GM21717 (cell line): ENCODE data around the gene BRAT1.

ENCODE experiments used
- ATAC-seq: cut with Tn5 transposase; IDR thresholded peaks from one replicate; pipeline ENCODE4 v1.9.1; 2021; ENCODE audit warnings: mild to moderate bottlenecking, moderate library complexity; ENCODE audit not compliant: unreplicated experiment

The BRAT1 gene

DNA sequence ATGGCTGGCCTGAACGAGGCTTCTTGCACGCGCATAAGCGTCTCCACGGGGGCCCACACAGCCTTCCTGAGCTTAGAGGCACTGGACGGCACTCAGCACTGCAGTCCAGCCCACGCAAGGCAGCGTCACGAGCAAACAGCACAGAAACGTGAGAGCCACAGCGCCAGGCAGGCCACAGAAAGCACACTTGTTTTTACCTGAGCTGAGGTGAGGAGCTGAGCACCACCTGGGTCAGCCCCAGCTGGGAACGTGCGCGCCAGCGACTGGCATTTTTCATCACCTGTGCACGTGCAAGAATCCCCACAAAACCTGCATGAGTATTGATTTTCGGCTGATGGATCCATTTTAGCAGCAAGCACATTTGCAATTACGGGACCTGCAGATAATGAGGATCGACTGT, 30.1 kb upstream of the BRAT1 start:
- ATAC-seq: no peak

DNA sequence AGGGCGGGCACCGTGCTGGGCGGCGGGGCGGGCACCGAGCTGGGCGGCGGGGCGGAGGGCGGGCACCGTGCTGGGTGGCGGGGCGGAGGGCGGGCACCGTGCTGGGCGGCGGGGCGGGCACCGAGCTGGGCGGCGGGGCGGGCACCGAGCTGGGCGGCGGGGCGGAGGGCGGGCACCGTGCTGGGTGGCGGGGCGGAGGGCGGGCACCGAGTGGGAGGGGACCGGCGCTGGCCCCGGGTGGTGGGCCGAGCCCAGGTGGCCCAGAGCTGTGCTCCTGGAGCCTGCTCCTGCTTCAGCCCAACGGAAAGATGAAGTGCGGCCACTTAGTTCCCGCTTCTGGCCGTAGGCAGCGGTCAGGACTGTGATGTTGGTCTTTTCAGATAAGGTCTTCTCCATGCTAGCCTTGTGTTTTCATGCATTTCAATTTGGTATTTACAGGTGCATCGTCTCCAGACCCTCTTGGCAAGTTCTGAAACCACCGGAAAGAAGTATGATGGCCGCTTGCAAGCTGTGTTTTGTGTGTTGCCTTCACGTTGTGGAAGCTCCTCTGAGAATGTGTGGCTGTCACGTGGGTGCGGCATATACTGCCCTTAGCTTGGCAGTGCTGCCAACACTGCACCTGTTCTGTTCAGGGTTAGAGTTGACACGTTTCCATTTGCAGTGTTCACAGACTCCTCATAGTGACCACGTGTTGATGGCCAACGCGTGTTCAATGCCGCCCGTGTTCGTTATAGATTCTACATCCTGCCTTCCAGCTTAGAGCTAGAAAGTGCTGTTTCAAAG, 28.7 kb upstream of the BRAT1 start:
- no peak for ATAC-seq

DNA sequence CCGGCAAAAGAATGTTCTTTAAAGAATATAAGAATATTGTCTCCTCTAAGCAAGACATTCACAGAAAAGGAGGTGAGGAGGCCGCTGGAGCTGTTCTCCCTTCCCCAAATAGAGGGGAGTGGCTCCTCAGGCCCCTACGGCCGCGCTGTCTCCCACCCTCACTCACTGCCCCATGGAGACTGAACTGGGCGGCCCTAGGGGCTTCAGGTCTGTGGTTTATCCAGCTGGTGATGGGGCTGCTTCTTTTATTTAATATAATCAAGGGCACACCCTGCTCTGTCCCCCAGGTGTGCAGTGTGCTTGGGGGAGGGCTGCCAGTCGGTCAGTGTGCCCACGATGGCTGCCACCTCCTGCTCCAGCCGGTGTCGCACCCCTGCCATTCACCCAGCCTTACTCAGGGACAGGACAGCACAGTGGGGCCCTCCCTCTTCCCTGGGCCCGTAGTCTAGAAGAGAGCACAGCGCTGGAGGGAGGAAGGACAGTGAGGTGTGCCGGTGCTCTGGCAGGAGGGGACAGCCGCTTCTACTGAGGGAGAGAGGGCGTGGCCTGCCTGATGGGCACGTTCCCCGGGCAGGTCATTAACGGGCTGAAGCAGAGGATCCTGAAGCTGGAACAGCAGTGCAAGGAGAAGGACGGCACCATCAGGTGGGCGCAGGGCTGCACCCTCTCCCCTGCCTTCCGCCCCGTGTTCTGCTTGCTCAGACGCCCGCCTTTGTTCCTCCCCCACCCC, 26.8 kb upstream of the BRAT1 start:
- ATAC-seq: no peak

DNA sequence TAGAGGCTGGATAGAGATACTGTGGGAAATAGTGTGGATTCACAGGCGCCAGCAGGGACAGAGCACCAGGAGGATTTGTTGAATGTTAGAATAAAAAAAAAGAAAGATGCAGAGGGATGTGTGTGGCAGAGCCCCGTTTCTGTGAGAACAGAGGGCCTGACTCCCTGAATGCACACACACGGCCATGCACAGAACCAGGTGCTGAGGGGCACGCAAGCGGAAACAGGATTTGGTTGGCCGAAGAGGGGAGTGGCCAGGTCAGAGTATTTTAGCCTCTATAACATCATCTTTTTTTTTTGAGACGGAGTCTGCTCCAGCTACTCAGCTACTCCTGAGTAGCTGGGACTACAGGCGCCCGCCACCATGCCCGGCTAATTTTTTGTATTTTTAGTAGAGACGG, 25.3 kb upstream of the BRAT1 start:
- ATAC-seq: no peak

DNA sequence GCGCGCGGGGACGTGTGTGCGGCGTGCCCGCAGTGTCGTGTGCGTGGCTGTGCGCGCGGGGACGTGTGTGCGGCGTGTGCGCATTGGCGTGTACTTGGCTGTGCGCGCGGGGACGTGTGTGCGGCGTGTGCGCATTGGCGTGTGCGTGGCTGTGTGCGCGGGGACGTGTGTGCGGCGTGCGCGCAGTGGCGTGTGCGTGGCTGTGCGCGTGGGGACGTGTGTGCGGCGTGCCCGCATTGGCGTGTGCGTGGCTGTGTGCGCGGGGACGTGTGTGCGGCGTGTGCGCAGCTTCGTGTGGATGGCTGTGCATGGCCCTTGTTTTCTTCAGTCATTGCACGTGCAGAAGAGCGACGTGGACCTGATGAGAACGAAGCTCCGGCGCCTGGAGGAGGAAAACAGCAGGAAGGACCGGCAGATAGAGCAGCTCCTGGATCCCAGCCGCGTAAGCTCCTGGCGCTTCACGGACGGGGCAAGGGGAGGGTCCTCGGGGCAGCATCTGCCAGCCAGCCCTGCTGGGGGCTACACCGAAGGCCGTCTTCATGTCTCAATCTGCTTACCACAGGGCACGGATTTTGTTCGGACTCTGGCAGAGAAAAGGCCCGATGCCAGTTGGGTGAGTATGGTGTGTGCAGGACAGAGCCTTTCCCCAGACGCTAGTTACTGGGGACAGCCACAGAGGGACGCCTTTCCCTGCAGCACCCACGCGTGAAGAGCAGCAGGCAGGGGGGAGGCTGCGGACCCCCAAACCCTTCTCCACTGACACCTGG, 22.8 kb upstream of the BRAT1 start:
- ATAC-seq: no peak

DNA sequence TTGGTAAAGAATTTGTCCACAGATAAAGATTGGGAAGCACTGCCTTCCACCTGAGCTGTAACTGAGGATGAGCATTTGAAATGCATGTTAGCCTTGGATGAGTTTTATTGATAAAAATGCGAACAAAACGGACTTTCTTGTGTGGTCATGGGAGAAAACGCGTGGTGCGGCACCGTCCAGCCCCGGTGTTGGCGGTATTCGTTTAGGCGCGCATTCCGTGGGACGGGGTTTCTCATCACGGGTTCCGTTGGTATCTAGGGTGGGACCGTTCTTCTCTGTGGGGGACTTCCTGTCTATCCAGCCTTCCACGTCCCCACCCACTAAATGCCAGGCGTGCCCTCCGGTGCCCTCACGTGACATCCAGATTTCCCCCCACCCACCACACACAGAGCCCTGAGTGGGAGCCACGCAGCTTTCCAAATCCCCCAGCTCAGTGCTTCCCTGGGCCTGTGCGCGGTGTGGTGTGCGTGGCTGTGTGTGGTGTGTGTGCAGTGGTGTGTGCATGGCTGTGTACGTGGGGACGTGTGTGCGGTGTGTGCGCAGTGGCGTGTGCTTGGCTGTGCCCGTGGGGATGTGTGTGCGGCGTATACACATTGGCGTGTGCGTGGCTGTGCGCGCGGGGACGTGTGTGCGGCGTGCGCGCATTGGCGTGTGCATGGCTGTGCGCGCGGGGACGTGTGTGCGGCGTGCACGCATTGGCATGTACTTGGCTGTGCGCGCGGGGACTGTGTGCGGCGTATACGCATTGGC, 21.6 kb upstream of the BRAT1 start:
- ATAC-seq: no peak

DNA sequence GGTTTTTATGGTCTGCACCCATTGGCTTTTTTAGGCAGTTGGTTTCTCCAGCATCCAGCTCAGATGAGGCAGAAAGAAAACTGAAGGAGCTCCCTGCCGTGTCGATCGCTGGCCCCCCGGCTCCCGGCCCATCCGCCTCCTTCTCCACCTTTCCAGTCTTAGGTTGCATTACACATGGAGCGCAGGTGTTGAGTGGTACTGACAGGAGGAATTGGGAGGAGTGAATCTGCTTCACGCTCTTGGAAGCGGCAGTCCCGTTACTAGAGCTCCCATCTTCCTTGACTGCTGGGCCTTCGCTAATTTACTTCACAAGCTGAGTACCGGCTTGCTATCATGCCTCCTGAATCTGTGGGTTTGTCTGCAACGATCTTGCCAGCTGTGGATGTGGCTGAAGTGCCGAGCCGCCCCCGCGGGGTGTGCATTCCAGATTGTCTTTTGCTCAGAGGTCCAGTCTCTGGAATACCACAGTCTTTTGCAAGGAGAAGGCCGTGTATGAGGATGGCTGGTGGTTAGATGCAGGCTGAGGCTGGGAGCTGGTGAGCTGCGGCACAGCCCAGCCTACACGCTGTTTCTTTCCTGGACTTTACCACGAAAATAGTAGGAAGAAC, 20.5 kb upstream of the BRAT1 start:
- no peak for ATAC-seq

DNA sequence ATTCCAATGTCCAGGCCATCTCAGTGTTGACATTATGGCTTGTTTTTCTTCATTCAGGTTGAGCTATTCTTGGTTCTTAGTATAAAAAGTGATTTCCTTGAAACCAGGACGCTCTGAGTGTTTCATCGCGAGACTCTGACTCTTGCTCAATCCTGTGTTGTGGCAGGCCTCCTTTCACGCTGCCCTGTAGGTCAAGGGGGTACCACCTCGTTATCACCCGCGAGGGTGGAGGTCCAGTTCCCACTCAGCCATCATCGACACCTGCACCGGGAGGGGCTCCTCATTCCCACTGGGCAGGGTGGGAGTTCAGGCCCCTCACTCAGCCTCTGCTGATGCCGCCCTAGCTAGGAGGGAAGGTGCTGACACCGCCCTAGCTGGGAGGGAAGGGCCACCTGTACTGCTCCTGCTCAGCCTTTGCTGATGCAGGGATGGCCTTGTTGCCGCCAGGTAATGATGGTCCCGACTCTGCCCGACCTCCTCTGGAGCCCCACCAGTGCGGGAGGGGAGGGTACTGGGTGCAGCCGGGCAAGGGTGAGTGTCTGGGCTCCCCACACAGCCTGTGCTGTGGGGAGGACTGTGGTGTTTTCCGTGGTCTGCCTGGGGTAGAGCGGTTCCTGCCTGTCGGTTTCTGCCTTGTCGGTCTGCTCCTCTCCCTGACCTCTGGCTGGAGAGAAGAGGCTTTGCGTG, 19.9 kb upstream of the BRAT1 start:
- ATAC-seq: no peak

DNA sequence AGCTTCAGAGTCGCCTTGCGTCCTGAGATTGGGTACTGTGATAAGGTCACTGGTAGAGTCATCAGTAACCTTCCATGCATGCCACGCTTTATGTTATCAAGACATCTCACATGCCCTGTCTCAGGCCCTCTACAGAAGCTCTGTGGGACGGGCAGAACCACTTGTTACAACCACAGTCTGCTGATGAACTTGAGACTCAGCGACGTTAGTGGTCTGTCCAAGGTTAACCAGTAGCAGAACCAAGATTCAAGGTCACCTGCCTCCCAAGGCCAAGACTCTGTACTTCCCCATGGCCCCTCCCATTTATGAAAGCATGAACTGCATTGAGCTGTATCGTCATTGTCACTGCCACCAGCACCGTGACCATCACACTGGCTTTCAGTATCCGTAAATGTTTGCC, 18.4 kb upstream of the BRAT1 start:
- no peak for ATAC-seq

DNA sequence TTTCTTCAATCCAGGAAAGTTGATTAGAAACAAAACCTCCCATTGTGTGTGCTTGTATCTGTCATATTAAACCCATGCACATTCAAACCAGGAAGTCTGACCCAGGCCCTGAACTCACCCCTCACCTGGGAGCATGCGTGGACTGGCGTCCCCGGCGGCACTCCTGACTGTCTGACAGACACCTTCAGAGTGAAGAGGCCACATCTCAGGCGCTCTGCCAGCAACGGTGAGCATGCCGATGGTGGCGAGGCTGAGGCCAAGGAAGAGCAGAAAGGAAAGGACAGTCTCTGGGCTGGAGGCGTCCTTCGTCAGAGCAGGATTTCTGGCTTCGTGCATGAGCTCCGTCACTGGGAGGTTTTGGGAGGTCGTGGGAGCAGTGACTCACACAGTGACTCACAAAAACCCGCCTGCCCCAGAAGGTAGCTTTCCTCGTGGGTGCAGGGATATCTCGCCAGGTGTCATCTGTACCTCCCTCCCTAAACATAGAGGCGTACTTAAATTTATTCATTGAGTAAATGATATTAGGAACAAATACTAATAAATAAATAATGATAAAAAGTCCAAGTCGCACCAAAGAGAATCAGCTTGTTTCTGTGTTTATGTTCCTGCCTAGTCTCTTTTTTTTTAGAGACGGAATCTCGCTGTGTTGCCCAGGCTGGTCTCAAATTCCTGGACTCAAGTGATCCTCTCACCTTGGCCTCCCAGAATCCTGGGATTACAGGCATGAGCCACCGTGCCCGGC, 16.9 kb upstream of the BRAT1 start:
- no peak for ATAC-seq

DNA sequence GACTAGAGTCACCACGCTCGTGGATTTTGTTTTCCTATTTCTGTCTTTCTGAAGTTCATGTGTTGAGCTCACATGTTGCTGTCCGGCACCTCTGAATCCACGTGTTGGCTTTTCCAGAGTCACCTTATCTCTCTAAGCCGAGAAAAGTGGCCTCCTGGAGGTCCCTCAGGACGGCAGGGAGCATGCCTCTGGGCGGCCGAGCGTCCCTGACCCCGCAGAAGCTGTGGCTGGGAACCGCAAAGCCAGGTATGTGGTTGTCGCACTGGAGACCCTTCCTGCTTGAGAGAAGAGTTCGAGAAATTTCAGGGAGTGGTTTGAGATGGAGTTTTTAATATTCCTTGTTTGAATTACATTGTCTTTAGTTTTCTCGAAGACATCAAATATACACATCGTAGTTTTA, 16.1 kb upstream of the BRAT1 start:
- no peak for ATAC-seq

DNA sequence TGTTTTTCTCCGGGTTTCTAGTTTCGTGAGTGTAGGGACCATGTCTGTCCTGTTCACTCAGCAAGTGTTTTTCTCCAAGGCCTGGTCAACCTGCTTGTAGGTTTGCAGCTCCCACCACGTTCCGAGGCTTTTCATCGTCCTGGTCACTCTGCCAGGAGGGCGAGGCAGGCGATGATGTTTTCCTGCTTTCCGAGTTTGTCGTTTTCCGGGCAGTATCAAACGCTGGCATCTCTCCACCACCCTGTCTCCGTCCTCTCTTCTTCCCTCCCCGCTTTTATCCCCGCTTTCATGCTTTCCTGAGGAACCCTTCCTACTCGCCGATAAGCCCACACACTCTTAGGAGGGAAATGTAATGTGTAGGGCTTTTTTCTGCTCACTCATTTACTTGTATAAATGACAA, 14.7 kb upstream of the BRAT1 start:
- no peak for ATAC-seq

DNA sequence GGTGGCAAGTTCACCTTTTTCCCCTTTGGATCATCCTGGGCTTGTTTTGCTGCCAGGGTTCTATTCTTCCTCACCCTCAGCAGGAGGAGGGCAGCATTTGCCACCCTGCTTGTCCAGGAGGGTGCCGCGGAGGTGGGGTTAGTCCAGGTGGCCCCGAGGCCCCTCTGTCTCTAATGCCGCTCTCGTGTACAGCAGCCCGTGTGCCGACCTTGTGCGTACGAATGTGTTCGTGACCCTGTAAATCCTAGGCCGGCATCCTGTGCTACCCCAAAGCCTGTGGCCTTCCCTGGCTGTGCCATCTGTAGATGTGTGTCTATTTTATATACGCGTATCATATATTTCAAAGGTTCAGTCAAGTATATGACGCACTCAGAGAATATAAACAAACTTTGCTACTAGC, 14.1 kb upstream of the BRAT1 start:
- ATAC-seq: no peak

DNA sequence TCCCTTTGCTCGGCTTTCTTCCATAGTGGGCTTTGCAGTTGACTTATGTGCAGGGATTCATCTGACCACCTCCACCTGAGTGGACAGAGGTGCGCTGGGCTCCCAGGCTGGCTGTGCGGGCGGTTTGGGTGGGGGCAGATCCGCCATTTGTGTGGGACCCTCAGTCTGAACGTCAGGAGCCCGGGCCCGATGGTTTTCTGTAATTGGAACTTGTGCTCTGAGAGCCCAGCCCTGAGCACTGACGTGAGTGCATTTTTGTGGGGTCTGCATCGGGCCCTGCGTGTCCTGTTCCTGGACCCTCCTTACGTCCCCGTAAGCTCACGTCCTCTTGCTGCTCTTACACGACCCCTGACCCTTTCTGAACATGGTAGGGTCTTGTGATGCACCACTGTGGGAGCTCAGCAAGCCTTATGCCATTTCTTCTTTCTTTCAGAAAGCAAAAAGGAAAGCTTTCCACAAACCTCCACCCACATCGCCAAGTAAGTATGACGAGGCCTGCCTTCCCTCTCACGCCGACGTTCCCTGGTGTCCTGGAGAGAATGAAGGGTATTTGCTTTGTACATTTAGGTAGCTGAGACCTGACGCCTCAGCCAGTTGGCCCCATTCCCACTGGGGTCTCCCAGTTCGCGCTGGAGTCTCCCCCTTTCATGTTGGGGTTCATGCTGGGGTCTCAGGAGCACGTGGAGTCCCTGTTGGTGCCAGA, 13.3 kb upstream of the BRAT1 start:
- ATAC-seq: no peak

DNA sequence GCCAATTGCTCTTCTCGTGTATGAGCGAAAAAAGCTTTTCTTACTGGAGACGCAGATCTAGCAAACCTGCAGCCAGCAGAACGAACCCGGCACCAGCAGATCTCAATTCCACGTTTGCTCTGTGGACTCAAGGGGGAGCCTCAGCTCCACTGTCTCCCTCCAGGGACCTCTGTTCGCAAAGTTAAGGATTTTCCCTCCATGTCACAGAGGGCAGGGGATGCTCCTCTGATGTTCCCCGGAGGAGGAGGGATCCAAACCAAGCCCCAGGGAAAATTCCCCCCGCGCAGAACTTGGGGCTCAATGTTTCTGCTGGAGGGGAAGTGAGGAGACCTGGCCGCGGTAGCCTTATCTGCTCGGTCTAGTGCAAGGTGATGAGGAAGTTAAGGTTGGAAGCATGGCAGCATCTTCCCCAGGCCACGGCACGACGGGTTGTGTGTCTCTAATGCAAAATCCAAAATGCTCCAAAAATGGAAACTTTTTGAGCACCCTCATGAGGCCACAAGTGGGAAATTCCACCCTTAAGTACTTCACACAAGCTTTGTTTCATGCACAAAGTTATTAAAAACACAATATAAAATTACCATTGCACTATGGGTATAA, 12.5 kb upstream of the BRAT1 start:
- ATAC-seq: no peak

DNA sequence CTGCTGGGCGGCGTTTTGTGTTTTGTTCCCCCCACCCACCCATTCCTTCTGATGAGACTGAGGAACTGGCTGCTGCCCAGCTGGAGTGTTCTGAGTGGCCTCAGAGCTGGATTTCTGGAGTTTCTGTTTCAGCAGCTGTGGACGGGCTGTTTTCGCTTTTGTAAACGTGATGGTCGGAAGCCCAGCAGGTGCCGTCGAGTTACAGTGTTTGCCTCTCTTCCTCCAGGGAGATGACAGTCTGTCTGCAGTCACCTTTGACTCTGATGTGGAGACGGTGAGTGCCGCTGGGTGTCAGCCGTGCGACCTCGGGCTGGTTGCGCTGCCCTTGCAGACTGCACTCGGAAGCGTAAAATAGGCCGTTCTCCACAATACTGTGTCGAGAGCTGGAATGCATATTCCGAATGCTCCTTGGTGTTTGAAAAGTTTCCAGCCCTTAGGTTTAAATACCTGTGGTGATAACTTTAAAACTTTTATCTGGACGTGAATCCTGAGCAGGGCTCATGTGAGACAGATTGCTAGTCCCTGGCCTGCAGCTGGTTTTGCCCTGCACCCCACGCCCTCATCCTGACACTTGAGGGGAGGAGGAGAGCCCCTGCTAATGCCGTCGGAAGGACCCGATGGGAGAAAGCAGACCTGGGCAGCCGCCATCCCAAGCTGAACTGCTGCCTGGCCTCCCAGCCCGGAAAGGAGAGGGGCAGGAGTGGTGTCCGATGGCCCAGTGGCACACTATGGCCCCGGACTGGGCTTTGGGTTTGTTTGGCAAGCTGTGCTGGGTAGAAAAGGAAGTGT, 11.8 kb upstream of the BRAT1 start:
- peak; percentile 63 for ATAC-seq

DNA sequence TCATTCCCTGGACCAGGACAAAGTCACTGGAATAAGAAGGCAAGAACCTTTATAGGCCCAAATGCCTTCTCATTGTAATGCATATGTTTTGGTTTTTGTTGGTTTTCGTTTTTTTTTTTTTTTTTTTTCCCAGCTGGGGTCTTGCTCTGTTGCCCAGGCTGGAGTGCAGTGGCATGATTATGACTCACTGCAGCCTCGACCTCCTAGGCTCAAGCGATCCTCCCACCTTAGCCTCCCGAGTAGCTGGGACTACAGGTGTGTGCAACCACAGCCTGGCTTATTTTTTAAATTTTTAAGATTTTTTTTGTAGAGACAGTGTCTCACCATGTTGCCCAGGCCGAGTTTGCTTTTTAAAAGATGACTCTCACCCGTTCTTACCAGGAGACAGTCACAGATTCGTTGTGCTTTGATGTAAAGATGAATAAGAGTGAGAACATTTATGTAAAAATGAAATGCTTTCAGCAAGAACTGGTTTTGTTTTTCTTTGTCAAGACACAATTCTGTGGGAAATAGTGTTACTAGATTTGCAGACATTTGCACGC, 11.1 kb upstream of the BRAT1 start:
- ATAC-seq: no peak
